Fibroblast of lung (primary cell): Measurements from ENCODE around the gene CCNG2. TPM values are rescaled to one million over a fixed set of nuclear protein-coding genes. Genes with fewer than 3 reads are reported as not detected.

Source experiments
- DNase-seq, 2 donors: peaks; one replicate each; pipeline versions ENCODE4 v3.0.0 to v3.0.0-alpha.2; 2010; ENCODE audit warnings: low read depth in 2 of 2
- H2AFZ ChIP-seq: 2 replicates; pipeline ENCODE4 v1.5.1; 2012; ENCODE audit warnings: low read length, control low read depth, inconsistent platforms
- H3K27ac ChIP-seq: 2 replicates; pipeline ENCODE4 v1.5.1; 2011; ENCODE audit warnings: low read length, control low read depth; ENCODE audit not compliant: insufficient read depth
- H3K27me3 ChIP-seq: 2 replicates; pipeline ENCODE4 v1.5.1; 2011; ENCODE audit warnings: mild to moderate bottlenecking, low read length; ENCODE audit not compliant: control insufficient read depth, insufficient read depth
- H3K36me3 ChIP-seq: 2 replicates; pipeline ENCODE4 v1.5.1; 2011; ENCODE audit warnings: low read length; ENCODE audit not compliant: control insufficient read depth, insufficient read depth
- H3K4me1 ChIP-seq: 2 replicates; pipeline ENCODE4 v1.5.1; 2011; ENCODE audit warnings: low read length; ENCODE audit not compliant: control insufficient read depth, insufficient read depth; ENCODE audit errors: extremely low read depth
- H3K4me2 ChIP-seq: 2 replicates; pipeline ENCODE4 v1.5.1; 2011; ENCODE audit warnings: low read length, control low read depth; ENCODE audit not compliant: insufficient read depth; ENCODE audit errors: extremely low read depth
- H3K4me3 ChIP-seq, 4 experiments: fragments of 200-600 bp in 1 of 4; sonication (generic) in 1 of 4; replicated peaks in 1 of 4; 2 replicates each; pipeline ENCODE4 v1.5.1; 2011 to 2016; ENCODE audit warnings: low read length in 4 of 4, low read depth in 3 of 4, mild to moderate bottlenecking in 3 of 4, control low read depth in 2 of 4, inconsistent platforms in 1 of 4, mixed read lengths in 1 of 4; ENCODE audit not compliant: insufficient read depth in 1 of 4; ENCODE audit errors: control extremely low read depth in 1 of 4
- H3K79me2 ChIP-seq: 2 replicates; pipeline ENCODE4 v1.5.1; 2012; ENCODE audit warnings: mild to moderate bottlenecking, low read length, inconsistent platforms; ENCODE audit not compliant: control insufficient read depth, insufficient read depth
- H3K9ac ChIP-seq: 2 replicates; pipeline ENCODE4 v1.5.1; 2011; ENCODE audit warnings: mild to moderate bottlenecking, low read length, control low read depth; ENCODE audit not compliant: insufficient read depth
- H3K9me3 ChIP-seq: 2 replicates; pipeline ENCODE4 v1.5.1; 2012; ENCODE audit warnings: low read depth, low read length; ENCODE audit not compliant: control insufficient read depth, insufficient read depth
- H4K20me1 ChIP-seq: 2 replicates; pipeline ENCODE4 v1.5.1; 2011; ENCODE audit warnings: low read length; ENCODE audit not compliant: control insufficient read depth, insufficient read depth; ENCODE audit errors: extremely low read depth
- EZH2 ChIP-seq: IDR thresholded peaks from 2 replicates; pipeline ENCODE4 v1.5.1; 2012; ENCODE audit warnings: low read length, control low read depth, mild to moderate bottlenecking; ENCODE audit errors: missing control alignments
- polyA plus RNA-seq, 2 donors: library from polyadenylated mRNA; depleted of rRNA in 1 of 2; stranded (reverse) in 1 of 2; unstranded in 1 of 2; fragments of >200 nt; gene quantifications; 2 replicates each; pipeline ENCODE4 v1.2.1, GENCODE V29; 2011 to 2012; ENCODE audit warnings: missing spikeins in 1 of 2
- total RNA-seq: library from RNA; depleted of rRNA; stranded (reverse); fragments of >200 nt; gene quantifications from 2 replicates; pipeline ENCODE4 v1.2.1, GENCODE V29; 2014
- TF ChIP-seq, protein P1 (sequence below), 2 donors: IDR thresholded peaks in 1 of 2; conservative IDR thresholded peaks in 1 of 2; 1 replicate in 1 of 2; 2 replicates in 1 of 2; pipeline ENCODE4 v1.5.1; 2011 to 2012; ENCODE audit warnings: low read length in 2 of 2, control low read depth in 1 of 2, inconsistent platforms in 1 of 2, low read depth in 1 of 2, mild to moderate bottlenecking in 1 of 2

CCNG2 gene
- total and polyA plus RNA-seq, 2 donors (not counting 1 experiment from before 2014, with no cell fraction given): 20.1 to 30.3 TPM

- TF ChIP-seq EZH2: no peak
- TF ChIP-seq, protein P1, sequence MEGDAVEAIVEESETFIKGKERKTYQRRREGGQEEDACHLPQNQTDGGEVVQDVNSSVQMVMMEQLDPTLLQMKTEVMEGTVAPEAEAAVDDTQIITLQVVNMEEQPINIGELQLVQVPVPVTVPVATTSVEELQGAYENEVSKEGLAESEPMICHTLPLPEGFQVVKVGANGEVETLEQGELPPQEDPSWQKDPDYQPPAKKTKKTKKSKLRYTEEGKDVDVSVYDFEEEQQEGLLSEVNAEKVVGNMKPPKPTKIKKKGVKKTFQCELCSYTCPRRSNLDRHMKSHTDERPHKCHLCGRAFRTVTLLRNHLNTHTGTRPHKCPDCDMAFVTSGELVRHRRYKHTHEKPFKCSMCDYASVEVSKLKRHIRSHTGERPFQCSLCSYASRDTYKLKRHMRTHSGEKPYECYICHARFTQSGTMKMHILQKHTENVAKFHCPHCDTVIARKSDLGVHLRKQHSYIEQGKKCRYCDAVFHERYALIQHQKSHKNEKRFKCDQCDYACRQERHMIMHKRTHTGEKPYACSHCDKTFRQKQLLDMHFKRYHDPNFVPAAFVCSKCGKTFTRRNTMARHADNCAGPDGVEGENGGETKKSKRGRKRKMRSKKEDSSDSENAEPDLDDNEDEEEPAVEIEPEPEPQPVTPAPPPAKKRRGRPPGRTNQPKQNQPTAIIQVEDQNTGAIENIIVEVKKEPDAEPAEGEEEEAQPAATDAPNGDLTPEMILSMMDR (conservative IDR thresholded peaks at IDR 0.05 in 1 of 2, IDR thresholded peaks at IDR 0.05 in 1 of 2; ENCODE audit: low read depth in 1 of 2, low read length in 2 of 2): no peak
Measured at GRCh38 chr4:77141964-77142645, 14.9 kb upstream of the CCNG2 start.

DNA sequence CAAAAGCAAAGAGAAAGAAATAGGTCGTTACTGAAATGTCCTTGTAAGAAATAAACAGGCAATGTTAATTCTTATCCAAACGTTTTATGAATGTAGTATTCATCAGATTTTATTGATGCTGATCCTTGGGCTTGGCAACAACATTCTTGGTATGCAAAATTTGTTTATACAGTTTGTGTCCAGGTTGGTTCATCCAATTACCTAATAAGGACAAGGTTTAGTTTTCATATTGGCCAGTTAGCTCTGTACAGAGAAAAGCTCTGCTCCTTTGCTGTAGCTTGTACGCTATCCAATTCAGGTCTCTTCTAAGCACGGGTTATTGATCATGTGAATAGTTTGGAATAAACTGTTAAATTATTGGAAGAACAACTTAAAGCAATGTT, 14.4 kb upstream of the CCNG2 start:
- Histone ChIP-seq H3K27ac (no peak overlapping the region), H3K4me3 (no peak overlapping the region), H3K27me3 (no peaks in the 10 kb centered on the region), H3K79me2 (no peaks in the 10 kb centered on the region), H3K36me3 (no peaks in the 10 kb centered on the region), H3K4me1 (no peaks in the 10 kb centered on the region), H3K9ac (no peak overlapping the region), H4K20me1 (no peaks in the 10 kb centered on the region), H3K4me2 (no peak overlapping the region), H3K9me3 (no peaks in the 10 kb centered on the region), H2AFZ (no peak overlapping the region)
- TF ChIP-seq, protein P1 (conservative IDR thresholded peaks at IDR 0.05 in 1 of 2, IDR thresholded peaks at IDR 0.05 in 1 of 2; ENCODE audit: low read depth in 1 of 2, low read length in 2 of 2): no peak
- TF ChIP-seq EZH2: no peak
- no peak for DNase-seq

More at GRCh38 chr4:77141964-77142645, 14.9 kb upstream of the CCNG2 start:
- Histone ChIP-seq H3K4me3 (no peak overlapping the region), H3K27ac (no peak overlapping the region), H3K4me2 (no peak overlapping the region), H3K9ac (no peak overlapping the region), H3K79me2 (no peaks in the 10 kb centered on the region), H3K9me3 (no peaks in the 10 kb centered on the region), H3K4me1 (no peaks in the 10 kb centered on the region), H3K27me3 (no peaks in the 10 kb centered on the region), H4K20me1 (no peaks in the 10 kb centered on the region), H2AFZ (no peak overlapping the region), H3K36me3 (no peaks in the 10 kb centered on the region)
- DNase-seq: no peak

GRCh38 chr4:77143091-77143490, 13.9 kb upstream of the CCNG2 start:
- no peaks in the 10 kb centered on the region for H3K4me1 ChIP-seq
- H4K20me1 ChIP-seq: no peaks in the 10 kb centered on the region
- H3K27me3 ChIP-seq: no peaks in the 10 kb centered on the region
- H3K79me2 ChIP-seq: no peaks in the 10 kb centered on the region
- H3K27ac ChIP-seq: no peak overlapping the region
- DNase-seq: no peak
- H2AFZ ChIP-seq: no peak overlapping the region
- H3K4me3 ChIP-seq: no peak overlapping the region
- TF ChIP-seq, protein P1 (conservative IDR thresholded peaks at IDR 0.05 in 1 of 2, IDR thresholded peaks at IDR 0.05 in 1 of 2; ENCODE audit: low read depth in 1 of 2, low read length in 2 of 2): no peak
- TF ChIP-seq EZH2: no peak
- no peak overlapping the region for H3K4me2 ChIP-seq
- no peak overlapping the region for H3K9ac ChIP-seq
- no peaks in the 10 kb centered on the region for H3K36me3 ChIP-seq
- H3K9me3 ChIP-seq: no peaks in the 10 kb centered on the region
